Neural cell (in vitro differentiated cells): ENCODE results near the gene BPIFB6.

Experiments used
- CTCF ChIP-seq: fragments of 450-650 bp; IDR thresholded peaks from 2 replicates; pipeline ENCODE4 v1.5.1; 2014; ENCODE audit warnings: antibody characterized with exemption, mild to moderate bottlenecking, moderate library complexity; ENCODE audit not compliant: poor library complexity, severe bottlenecking
- EZH2 ChIP-seq: fragments of 200-600, 300-800 bp; shearing (Covaris generic), sonication (generic); IDR thresholded peaks from 2 replicates; pipeline ENCODE4 v1.6.1; 2014; ENCODE audit warnings: antibody characterized with exemption, low read length, borderline replicate concordance, mild to moderate bottlenecking; ENCODE audit not compliant: insufficient read depth, poor library complexity, severe bottlenecking
- MXI1 ChIP-seq: fragments of 450-650 bp; conservative IDR thresholded peaks from 2 replicates; pipeline ENCODE4 v1.6.1; 2014; ENCODE audit warnings: antibody characterized with exemption, mild to moderate bottlenecking; ENCODE audit not compliant: poor library complexity, severe bottlenecking
- RAD21 ChIP-seq: fragments of 450-650 bp; conservative IDR thresholded peaks from 2 replicates; pipeline ENCODE4 v1.6.1; 2014; ENCODE audit warnings: antibody characterized with exemption, mild to moderate bottlenecking, moderate library complexity

GRCh38 chr20:33042430-33042829, 11.0 kb downstream of the BPIFB6 start:
- no peak for TF ChIP-seq RAD21
- TF ChIP-seq EZH2, result no peak
- TF ChIP-seq CTCF, result no peak
- TF ChIP-seq MXI1, result no peak
